Esophagus muscularis mucosa (tissue), 3 donors: Measurements from ENCODE around the gene HNRNPA2B1.

Experiments used
- POLR2A ChIP-seq: fragments of 450-650 bp; IDR thresholded peaks from one replicate; pipeline ENCODE4 v1.6.1; 2017; ENCODE audit warnings: antibody characterized with exemption, moderate library complexity, mild to moderate bottlenecking, low read depth
- TF ChIP-seq, protein P1 (sequence below), 3 experiments: fragments of 200-600 bp in 2 of 3; fragments of 450-650 bp in 1 of 3; sonication (generic) in 2 of 3; IDR thresholded peaks; one replicate each; pipeline ENCODE4 v1.5.1; 2017 to 2019; ENCODE audit warnings: antibody characterized with exemption in 3 of 3, mild to moderate bottlenecking in 2 of 3, moderate library complexity in 1 of 3

DNA sequence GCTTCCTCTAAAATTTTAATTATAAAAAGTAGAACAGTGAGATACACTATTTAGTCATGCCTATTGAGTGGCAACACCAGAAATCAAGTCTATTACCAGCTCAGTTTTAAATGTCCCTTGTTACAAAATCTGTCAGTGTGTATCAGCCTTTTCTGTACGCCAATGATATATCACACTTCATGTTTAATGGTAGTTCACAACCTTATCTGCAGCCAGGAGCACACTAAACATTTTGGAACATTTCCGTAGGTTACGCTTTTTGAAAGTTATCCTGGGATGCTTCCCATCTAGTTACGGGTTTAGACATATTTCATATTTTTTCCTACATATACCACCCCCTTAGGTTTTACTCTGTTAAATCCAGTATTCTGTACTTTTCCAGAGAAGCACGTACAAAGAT is 5.4 kb downstream of the HNRNPA2B1 start:
- TF ChIP-seq, protein P1, sequence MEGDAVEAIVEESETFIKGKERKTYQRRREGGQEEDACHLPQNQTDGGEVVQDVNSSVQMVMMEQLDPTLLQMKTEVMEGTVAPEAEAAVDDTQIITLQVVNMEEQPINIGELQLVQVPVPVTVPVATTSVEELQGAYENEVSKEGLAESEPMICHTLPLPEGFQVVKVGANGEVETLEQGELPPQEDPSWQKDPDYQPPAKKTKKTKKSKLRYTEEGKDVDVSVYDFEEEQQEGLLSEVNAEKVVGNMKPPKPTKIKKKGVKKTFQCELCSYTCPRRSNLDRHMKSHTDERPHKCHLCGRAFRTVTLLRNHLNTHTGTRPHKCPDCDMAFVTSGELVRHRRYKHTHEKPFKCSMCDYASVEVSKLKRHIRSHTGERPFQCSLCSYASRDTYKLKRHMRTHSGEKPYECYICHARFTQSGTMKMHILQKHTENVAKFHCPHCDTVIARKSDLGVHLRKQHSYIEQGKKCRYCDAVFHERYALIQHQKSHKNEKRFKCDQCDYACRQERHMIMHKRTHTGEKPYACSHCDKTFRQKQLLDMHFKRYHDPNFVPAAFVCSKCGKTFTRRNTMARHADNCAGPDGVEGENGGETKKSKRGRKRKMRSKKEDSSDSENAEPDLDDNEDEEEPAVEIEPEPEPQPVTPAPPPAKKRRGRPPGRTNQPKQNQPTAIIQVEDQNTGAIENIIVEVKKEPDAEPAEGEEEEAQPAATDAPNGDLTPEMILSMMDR (IDR thresholded peaks at IDR 0.05), result no peak
- TF ChIP-seq POLR2A, result no peak
